ENCODE data around the gene LACTBL1. TPM values are rescaled to one million over a fixed set of nuclear protein-coding genes. Genes with fewer than 3 reads are reported as not detected.
"Not testable (repeated sequence)": the region's sequence is repeated elsewhere in the genome, so short reads cannot be mapped to it uniquely, and the experiment has no call there.

LACTBL1 gene
- polyA plus RNA-seq, 1 donor: not detected

GRCh38 chr1:22976461-22977243, 4.0 kb upstream of the LACTBL1 start:
- peak; percentile 62 for DNase-seq

GRCh38 chr1:22976127-22976460, 3.4 kb upstream of the LACTBL1 start:
- no peak for DNase-seq

- no peak for DNase-seq
These were observed 3.0 kb upstream of the LACTBL1 start for GRCh38 chr1:22975694-22976093.

- DNase-seq: no peak
These were observed 858 bp downstream of the LACTBL1 start for GRCh38 chr1:22971611-22972405.

GRCh38 chr1:22971161-22971560, 1.5 kb downstream of the LACTBL1 start:
- no peak for DNase-seq

- DNase-seq: no peak
These were observed 2.6 kb downstream of the LACTBL1 start for GRCh38 chr1:22970096-22970495.

GRCh38 chr1:22969304-22969709, 3.4 kb downstream of the LACTBL1 start:
- DNase-seq: no peak

GRCh38 chr1:22967833-22968232, 4.8 kb downstream of the LACTBL1 start:
- DNase-seq: no peak

GRCh38 chr1:22966309-22966708, 6.4 kb downstream of the LACTBL1 start:
- no peak for DNase-seq

GRCh38 chr1:22963044-22963677, 9.5 kb downstream of the LACTBL1 start:
- no peak for DNase-seq

- DNase-seq: no peak
These were observed 10.1 kb downstream of the LACTBL1 start for GRCh38 chr1:22962558-22962957.

GRCh38 chr1:22959545-22960360, 12.9 kb downstream of the LACTBL1 start:
- DNase-seq: no peak

- no peak for DNase-seq
These were observed 14.1 kb downstream of the LACTBL1 start for GRCh38 chr1:22958556-22958955.

GRCh38 chr1:22957066-22957465, 15.6 kb downstream of the LACTBL1 start:
- DNase-seq: no peak

- no peak for DNase-seq
These were observed 17.5 kb downstream of the LACTBL1 start for GRCh38 chr1:22955146-22955545.

- no peak for DNase-seq
These were observed 18.9 kb downstream of the LACTBL1 start for GRCh38 chr1:22953740-22954141.

GRCh38 chr1:22953057-22953739, 19.5 kb downstream of the LACTBL1 start:
- DNase-seq: no peak

- DNase-seq: no peak
These were observed 20.0 kb downstream of the LACTBL1 start for GRCh38 chr1:22952694-22953056.

- DNase-seq: no peak
These were observed 20.9 kb downstream of the LACTBL1 start for GRCh38 chr1:22951796-22952195.

GRCh38 chr1:22949822-22950331, 22.8 kb downstream of the LACTBL1 start:
- no peak for DNase-seq

GRCh38 chr1:22945171-22945570, 27.5 kb downstream of the LACTBL1 start:
- not testable (repeated sequence) for DNase-seq

All from left kidney (tissue), 2 donors.